Body of pancreas (tissue), 4 donors: ENCODE measurements around the gene FAM180A.

Source experiments
- CTCF ChIP-seq, 7 experiments: fragments of 450-650 bp in 4 of 7; fragments of 200-600 bp in 3 of 7; sonication (generic) in 3 of 7; IDR thresholded peaks; one replicate each; pipeline ENCODE4 v1.5.1; 2016 to 2019; ENCODE audit warnings: antibody characterized with exemption in 7 of 7
- POLR2A ChIP-seq, 3 donors: fragments of 450-650 bp; IDR thresholded peaks; one replicate each; pipeline ENCODE4 v1.6.1; 2016; ENCODE audit warnings: antibody characterized with exemption in 3 of 3, mild to moderate bottlenecking in 2 of 3

GRCh38 chr7:135693558-135693957 is 55.1 kb downstream of the FAM180A start:
- TF ChIP-seq CTCF (IDR thresholded peaks at IDR 0.05): no peak
- TF ChIP-seq POLR2A (IDR thresholded peaks at IDR 0.05): no peak
